AG04449 (cell line): Measurements from ENCODE around the gene OS9.

Experiments used
- CTCF ChIA-PET: fragments of 350-600 bp; formaldehyde crosslinking; extraction: SDS; loops from one replicate; lab custom pipeline; 2021; ENCODE audit warnings: antibody characterized with exemption; lab: Yijun Ruan, JAX
- POLR2A ChIA-PET: fragments of 400-600, 350-600 bp; formaldehyde crosslinking; extraction: SDS; loops from one replicate; lab custom pipeline; 2020; ENCODE audit warnings: antibody characterized with exemption, inconsistent platforms; lab: Yijun Ruan, JAX
- DNase-seq: peaks from one replicate; pipeline ENCODE4 v3.0.0-alpha.2; 2010; ENCODE audit warnings: low read depth, low spot score
- H3K4me3 ChIP-seq: 2 replicates; pipeline ENCODE4 v1.5.1; 2011; ENCODE audit warnings: low read depth, mild to moderate bottlenecking, control low read depth, low read length
- CTCF ChIP-seq: IDR thresholded peaks from one replicate; pipeline ENCODE4 v1.5.1; 2011; ENCODE audit warnings: mild to moderate bottlenecking, moderate library complexity, low read length, control low read depth, inconsistent platforms; ENCODE audit not compliant: insufficient read depth; ENCODE audit errors: missing control alignments

The OS9 gene

GRCh38 chr12:57739387-57739786, 45.5 kb downstream of the OS9 start:
- ChIA-PET CTCF (interaction anchor here (0.6 to 4.8 kb wide), 3 partner anchors 13 to 155 kb away, joined by 3 to 36 read pairs (median 9); no protein-coding TSS in a partner anchor), POLR2A (interaction anchor here (0.9 kb wide), 1 partner anchor 13 kb away, joined by 3 read pairs; no protein-coding TSS in a partner anchor)
- TF ChIP-seq CTCF, result no peak
- no peak for DNase-seq
- no peak overlapping the region for H3K4me3 ChIP-seq

GRCh38 chr12:57739914-57740538, 46.1 kb downstream of the OS9 start:
- ChIA-PET POLR2A (no interaction called here), CTCF (interaction anchor here (1.0 to 4.8 kb wide), 5 partner anchors 14 to 165 kb away, joined by 3 to 36 read pairs (median 6); no protein-coding TSS in a partner anchor)
- no peak for TF ChIP-seq CTCF
- no peak overlapping the region for H3K4me3 ChIP-seq
- no peak for DNase-seq

GRCh38 chr12:57740656-57741412, 46.9 kb downstream of the OS9 start:
- H3K4me3 ChIP-seq, result no peak overlapping the region
- no peak for TF ChIP-seq CTCF
- DNase-seq, result no peak
- POLR2A ChIA-PET, result no interaction called here
- CTCF ChIA-PET, result interaction anchor here (1.0 to 4.7 kb wide), 5 partner anchors 15 to 164 kb away, joined by 3 to 26 read pairs (median 3); no protein-coding TSS in a partner anchor

- POLR2A ChIA-PET, result no interaction called here
- no peak overlapping the region for H3K4me3 ChIP-seq
- no peak for DNase-seq
- CTCF ChIA-PET, result interaction anchor here (0.9 to 4.7 kb wide), 5 partner anchors 15 to 164 kb away, joined by 3 to 26 read pairs (median 3); no protein-coding TSS in a partner anchor
- no peak for TF ChIP-seq CTCF
Measured at GRCh38 chr12:57741413-57741789, 47.5 kb downstream of the OS9 start.

GRCh38 chr12:57741844-57742738, 48.2 kb downstream of the OS9 start:
- DNase-seq, result no peak
- no peak for TF ChIP-seq CTCF
- no peak overlapping the region for H3K4me3 ChIP-seq
- ChIA-PET CTCF (interaction anchor here (0.9 to 4.7 kb wide), 5 partner anchors 8 to 158 kb away, joined by 3 to 26 read pairs (median 6); no protein-coding TSS in a partner anchor), POLR2A (no interaction called here)
